CD4-positive, alpha-beta T cell (primary cell): ENCODE data around the gene GAP43. TPM values are rescaled to one million over a fixed set of nuclear protein-coding genes. Genes with fewer than 3 reads are reported as not detected.

ENCODE experiments used
- ATAC-seq: fragments of 200-7000 bp; cut with Tn5 transposase; one replicate; pipeline ENCODE4 v1.10.0; 2022; ENCODE audit warnings: mild to moderate bottlenecking; ENCODE audit not compliant: poor library complexity
- CTCF ChIA-PET: fragments of 350-600 bp; sonication (Branson Sonifier 250); formaldehyde crosslinking; loops from one replicate; lab custom pipeline; 2021; ENCODE audit warnings: antibody characterized with exemption, inconsistent platforms; lab: Charles Lee
- POLR2A ChIA-PET: fragments of 350-600 bp; sonication (Branson Sonifier 250); formaldehyde crosslinking; loops from one replicate; lab custom pipeline; 2021; ENCODE audit warnings: antibody characterized with exemption, inconsistent platforms; lab: Charles Lee
- DNase-seq, 14 experiments: peaks; one replicate each; pipeline ENCODE4 v3.0.0-alpha.2; 2013 to 2020; ENCODE audit warnings: mixed read lengths in 2 of 14
- H3K27ac ChIP-seq, 2 donors: one replicate each; pipeline versions ENCODE4 v1.5.1 to v1.7.0; 2013; ENCODE audit warnings: low read length in 2 of 2, low read depth in 1 of 2, mild to moderate bottlenecking in 1 of 2
- H3K27me3 ChIP-seq, 2 experiments: 1 replicate in 1 of 2; 2 replicates in 1 of 2; pipeline versions ENCODE4 v1.6.1 to v1.7.0; 2013; ENCODE audit warnings: low read length in 2 of 2, control low read depth in 1 of 2, mild to moderate bottlenecking in 1 of 2, moderate library complexity in 1 of 2; ENCODE audit not compliant: insufficient read depth in 2 of 2, control insufficient read depth in 1 of 2
- H3K36me3 ChIP-seq: one replicate; pipeline ENCODE4 v1.6.1; 2013; ENCODE audit warnings: low read length, control low read depth; ENCODE audit not compliant: insufficient read depth
- H3K4me1 ChIP-seq: one replicate; pipeline ENCODE4 v1.6.1; 2013; ENCODE audit warnings: low read length, control low read depth; ENCODE audit not compliant: insufficient read depth
- H3K4me3 ChIP-seq: one replicate; pipeline ENCODE4 v1.5.1; 2013; ENCODE audit warnings: mild to moderate bottlenecking, low read length, moderate library complexity
- H3K9me3 ChIP-seq, 2 experiments: 1 replicate in 1 of 2; 2 replicates in 1 of 2; pipeline versions ENCODE4 v1.6.1 to v1.7.0; 2013; ENCODE audit warnings: low read length in 2 of 2, mild to moderate bottlenecking in 2 of 2, control low read depth in 1 of 2, moderate library complexity in 1 of 2; ENCODE audit not compliant: control insufficient read depth in 1 of 2, insufficient read depth in 1 of 2
- H3K27ac Mint-ChIP-seq: one replicate; pipeline ENCODE4 v1.8.0; 2020; ENCODE audit warnings: mixed read lengths
- H3K27me3 Mint-ChIP-seq: one replicate; pipeline ENCODE4 v1.8.0; 2021; ENCODE audit warnings: mixed read lengths
- H3K36me3 Mint-ChIP-seq: one replicate; pipeline ENCODE4 v1.8.0; 2021; ENCODE audit warnings: low read depth, mixed read lengths
- H3K4me1 Mint-ChIP-seq: one replicate; pipeline ENCODE4 v1.8.0; 2021; ENCODE audit warnings: low read depth, mixed read lengths
- H3K4me3 Mint-ChIP-seq: one replicate; pipeline ENCODE4 v1.8.0; 2020; ENCODE audit warnings: mild to moderate bottlenecking, mixed read lengths
- H3K9me3 Mint-ChIP-seq: one replicate; pipeline ENCODE4 v1.8.0; 2020; ENCODE audit warnings: mixed read lengths
- CTCF ChIP-seq: fragments of 200-600 bp; IDR thresholded peaks from one replicate; pipeline ENCODE4 v1.8.0; 2022; ENCODE audit warnings: antibody characterized with exemption, mild to moderate bottlenecking
- intact Hi-C, 2 experiments: fragments of 100-400 bp; cut with DNase I in 1 of 2; cut with micrococcal nuclease in 1 of 2; formaldehyde crosslinking; loops; one replicate each; pipeline versions ENCODE4 v1.15.1 to v1.9.0; 2023 to 2025; cut with DNase I, micrococcal nuclease
- total RNA-seq, 174 experiments: library from RNA in 2 of 174; stranded (reverse) in 2 of 174; gene quantifications; one replicate each; pipeline ENCODE4 v1.2.3 and lab custom pipeline; 2021 to 2026

GAP43 gene
- total RNA-seq, 2 experiments from 2014 or later: not detected

- no peak overlapping the region for H3K27ac ChIP-seq
- POLR2A ChIA-PET: no interaction called here
- ATAC-seq (no peak), DNase-seq (no peak)
- Mint-ChIP-seq H3K27ac (no peak overlapping the region), H3K4me3 (no peak overlapping the region), H3K9me3 (no peaks in the 10 kb centered on the region), H3K4me1 (peaks cover 20% of the 10 kb centered on the region), H3K27me3 (peaks cover 56% of the 10 kb centered on the region), H3K36me3 (no peaks in the 10 kb centered on the region)
- intact Hi-C loops: no loop called here
- H3K36me3 ChIP-seq: no peaks in the 10 kb centered on the region
- H3K4me1 ChIP-seq: peaks cover 8% of the 10 kb centered on the region
- TF ChIP-seq CTCF: no peak
- H3K4me3 ChIP-seq: no peak overlapping the region
- H3K9me3 ChIP-seq: no peaks in the 10 kb centered on the region
- CTCF ChIA-PET: no interaction called here
- peaks cover 22 to 49% of the 10 kb centered on the region in 2 experiments for H3K27me3 ChIP-seq
These were observed 875 bp downstream of the GAP43 start for GRCh38 chr3:115624029-115624741.

- Histone ChIP-seq H3K9me3 (no peaks in the 10 kb centered on the region), H3K27me3 (peaks cover 22 to 55% of the 10 kb centered on the region in 2 experiments), H3K4me1 (peaks cover 8% of the 10 kb centered on the region), H3K27ac (no peak overlapping the region), H3K4me3 (no peak overlapping the region), H3K36me3 (no peaks in the 10 kb centered on the region)
- intact Hi-C loops: no loop called here
- Mint-ChIP-seq H3K4me1 (peaks cover 20% of the 10 kb centered on the region), H3K9me3 (no peaks in the 10 kb centered on the region), H3K27me3 (peaks cover 53% of the 10 kb centered on the region), H3K4me3 (no peak overlapping the region), H3K36me3 (no peaks in the 10 kb centered on the region), H3K27ac (no peak overlapping the region)
- ChIA-PET CTCF (no interaction called here), POLR2A (no interaction called here)
- no peak for ATAC-seq
- no peak for TF ChIP-seq CTCF
- DNase-seq: no peak
These were observed 1.6 kb downstream of the GAP43 start for GRCh38 chr3:115624901-115625300.

DNA sequence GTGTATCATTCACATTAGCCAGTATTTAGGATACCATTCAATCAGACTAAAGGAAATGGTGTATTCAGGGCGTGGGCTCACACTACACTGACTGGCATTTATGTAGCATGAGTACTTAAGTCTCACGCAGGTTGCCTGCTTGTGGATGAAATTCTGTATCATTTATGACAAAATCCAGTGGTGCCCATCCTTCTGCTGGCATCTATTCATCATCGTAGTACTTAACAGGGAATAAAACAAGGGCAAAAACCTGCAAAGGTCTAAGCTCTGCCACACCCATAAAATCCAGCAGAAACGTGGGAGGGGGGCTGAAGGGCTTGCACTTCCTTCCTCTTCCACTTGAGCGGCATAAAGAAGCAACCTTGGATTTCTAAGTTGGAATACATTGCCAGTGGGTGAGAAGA lies 2.7 kb downstream of the GAP43 start:
- Histone ChIP-seq H3K36me3 (no peaks in the 10 kb centered on the region), H3K27ac (no peak overlapping the region), H3K4me1 (peaks cover 8% of the 10 kb centered on the region), H3K27me3 (peaks cover 22 to 55% of the 10 kb centered on the region in 2 experiments), H3K9me3 (no peaks in the 10 kb centered on the region), H3K4me3 (no peak overlapping the region)
- Mint-ChIP-seq H3K27ac (no peak overlapping the region), H3K36me3 (no peaks in the 10 kb centered on the region), H3K27me3 (peaks cover 60% of the 10 kb centered on the region), H3K9me3 (no peaks in the 10 kb centered on the region), H3K4me1 (peaks cover 20% of the 10 kb centered on the region), H3K4me3 (no peak overlapping the region)
- ChIA-PET POLR2A (no interaction called here), CTCF (no interaction called here)
- no peak for ATAC-seq
- no peak for TF ChIP-seq CTCF
- DNase-seq: no peak
- intact Hi-C loops: no loop called here
